Stimulated activated CD4-positive, alpha-beta T cell treated with anti-CD3 and anti-CD28 coated beads, Interleukin-12 subunit alpha, Interleukin-12 subunit beta, amount 100 ng/mL, for 24 hours (primary cell): ENCODE measurements around the gene ELMO1.

Experiments used
- DNase-seq, 2 experiments: peaks; one replicate each; pipeline ENCODE4 v3.0.0-alpha.2; 2020; ENCODE audit warnings: low read depth in 2 of 2

ELMO1 gene

GRCh38 chr7:37096341-37096740 lies 352.3 kb downstream of the ELMO1 start:
- no peak for DNase-seq

GRCh38 chr7:37095122-37095521 lies 353.5 kb downstream of the ELMO1 start:
- DNase-seq: no peak

- DNase-seq: no peak
These were observed 355.4 kb downstream of the ELMO1 start for GRCh38 chr7:37093257-37093656.

GRCh38 chr7:37092548-37092947 lies 356.1 kb downstream of the ELMO1 start:
- no peak for DNase-seq

GRCh38 chr7:37089972-37090371 lies 358.7 kb downstream of the ELMO1 start:
- DNase-seq: no peak

- DNase-seq: no peak
These were observed 363.1 kb downstream of the ELMO1 start for GRCh38 chr7:37085600-37085999.

GRCh38 chr7:37084303-37084702 lies 364.4 kb downstream of the ELMO1 start:
- no peak for DNase-seq

- DNase-seq: no peak
These were observed 365.2 kb downstream of the ELMO1 start for GRCh38 chr7:37083311-37084096.

- peak; percentile 20 to 35 for DNase-seq
These were observed 367.2 kb downstream of the ELMO1 start for GRCh38 chr7:37081436-37081835.

GRCh38 chr7:37079420-37079819 lies 369.2 kb downstream of the ELMO1 start:
- DNase-seq: no peak

- no peak for DNase-seq
These were observed 372.0 kb downstream of the ELMO1 start for GRCh38 chr7:37076668-37077067.

- no peak for DNase-seq
These were observed 374.3 kb downstream of the ELMO1 start for GRCh38 chr7:37074370-37074769.

GRCh38 chr7:37071124-37071523 lies 377.5 kb downstream of the ELMO1 start:
- DNase-seq: no peak

- no peak for DNase-seq
These were observed 378.2 kb downstream of the ELMO1 start for GRCh38 chr7:37070471-37070870.

- DNase-seq: no peak
These were observed 378.6 kb downstream of the ELMO1 start for GRCh38 chr7:37070031-37070430.

- DNase-seq: no peak
These were observed 379.3 kb downstream of the ELMO1 start for GRCh38 chr7:37069336-37069735.

- DNase-seq: no peak
These were observed 379.8 kb downstream of the ELMO1 start for GRCh38 chr7:37068902-37069301.

- no peak for DNase-seq
These were observed 380.6 kb downstream of the ELMO1 start for GRCh38 chr7:37068038-37068437.

- peak; percentile 20 to 26 for DNase-seq
These were observed 382.8 kb downstream of the ELMO1 start for GRCh38 chr7:37065779-37066271.

- DNase-seq: no peak
These were observed 386.2 kb downstream of the ELMO1 start for GRCh38 chr7:37062560-37062859.

- DNase-seq: no peak
These were observed 386.7 kb downstream of the ELMO1 start for GRCh38 chr7:37061849-37062559.

GRCh38 chr7:37056234-37056912 lies 392.3 kb downstream of the ELMO1 start:
- DNase-seq: no peak
